HCT116 (cell line): Measurements from ENCODE around the gene C8A. TPM values are rescaled to one million over a fixed set of nuclear protein-coding genes. Genes with fewer than 3 reads are reported as not detected.

ENCODE experiments used
- ATAC-seq: fragments of 200-7000 bp; cut with Tn5 transposase; 2 replicates; pipeline ENCODE4 v1.9.1; 2020; ENCODE audit warnings: mild to moderate bottlenecking, moderate library complexity
- BruUV-seq: library from RNA; stranded (reverse); fragments of 400-500 nt; replicated peaks from 2 replicates; lab custom pipeline; 2021; lab: Mats Ljungman, UMichigan
- CTCF ChIA-PET: fragments of 300-600 bp; sonication (Branson Sonifier 250); formaldehyde crosslinking; loops from one replicate; lab custom pipeline; 2021; ENCODE audit warnings: antibody characterized with exemption; lab: Charles Lee
- POLR2A ChIA-PET: fragments of 300-600, 350-600 bp; sonication (Branson Sonifier 250); formaldehyde crosslinking; loops from one replicate; lab custom pipeline; 2021; ENCODE audit warnings: antibody characterized with exemption; lab: Charles Lee
- RAD21 ChIA-PET, 2 experiments: fragments of 300-600 bp; sonication (Branson Sonifier 250); formaldehyde crosslinking; loops; one replicate each; lab custom pipeline; 2023; ENCODE audit warnings: low total read pairs in 2 of 2; ENCODE audit not compliant: uncharacterized antibody in 2 of 2, unreplicated experiment in 2 of 2, low non-redundant PET in 1 of 2; lab: Charles Lee
- DNase-seq: peaks from one replicate; pipeline ENCODE4 v3.0.0-alpha.2; 2010; ENCODE audit warnings: low read depth, low spot score
- H2AFZ ChIP-seq: fragments of 200-600 bp; shearing (Covaris generic), sonication (generic); 2 replicates; pipeline ENCODE4 v1.6.1; 2017; ENCODE audit warnings: low read depth, mixed run types, mixed read lengths, antibody characterized with exemption, low read length; ENCODE audit not compliant: poor library complexity, severe bottlenecking
- H3K27ac ChIP-seq: 2 replicates; pipeline ENCODE4 v1.5.1; 2012; ENCODE audit warnings: low read depth, low read length
- H3K27me3 ChIP-seq: fragments of 200-600 bp; sonication (generic); 2 replicates; pipeline ENCODE4 v1.6.1; 2016; ENCODE audit warnings: mixed run types, low read length, mixed read lengths; ENCODE audit not compliant: insufficient read depth
- H3K36me3 ChIP-seq, 2 experiments: fragments of 200-500 bp in 1 of 2; fragments of 200-600 bp in 1 of 2; sonication (Bioruptor generic) in 1 of 2; sonication (generic) in 1 of 2; 2 replicates each; pipeline versions ENCODE4 v1.5.1 to v1.6.1; 2014 to 2016; ENCODE audit warnings: low read length in 2 of 2, inconsistent platforms in 1 of 2, mixed read lengths in 1 of 2, mixed run types in 1 of 2; ENCODE audit not compliant: insufficient read depth in 2 of 2, control insufficient read depth in 1 of 2
- H3K4me1 ChIP-seq, 2 experiments: fragments of 200-600 bp in 1 of 2; sonication (generic) in 1 of 2; 2 replicates each; pipeline versions ENCODE4 v1.5.1 to v1.6.1; 2012 to 2017; ENCODE audit warnings: low read length in 2 of 2, inconsistent platforms in 1 of 2, mild to moderate bottlenecking in 1 of 2, mixed read lengths in 1 of 2, mixed run types in 1 of 2, moderate library complexity in 1 of 2; ENCODE audit not compliant: insufficient read depth in 2 of 2, control insufficient read depth in 1 of 2
- H3K4me2 ChIP-seq: fragments of 200-600 bp; sonication (generic); 2 replicates; pipeline ENCODE4 v1.6.1; 2017; ENCODE audit warnings: mixed run types, low read length, mixed read lengths
- H3K4me3 ChIP-seq, 2 experiments: fragments of 200-600 bp in 1 of 2; sonication (generic) in 1 of 2; replicated peaks in 1 of 2; 2 replicates each; pipeline ENCODE4 v1.5.1; 2011 to 2016; ENCODE audit warnings: low read length in 2 of 2, control low read depth in 1 of 2, low read depth in 1 of 2, mild to moderate bottlenecking in 1 of 2, mixed read lengths in 1 of 2, mixed run types in 1 of 2
- H3K79me2 ChIP-seq: fragments of 200-600 bp; sonication (generic); 2 replicates; pipeline ENCODE4 v1.6.1; 2017; ENCODE audit warnings: mild to moderate bottlenecking, mixed run types, low read length, moderate library complexity, mixed read lengths; ENCODE audit not compliant: insufficient read depth
- H3K9ac ChIP-seq: fragments of 200-600 bp; sonication (generic); 2 replicates; pipeline ENCODE4 v1.6.1; 2016; ENCODE audit warnings: low read length, mixed read lengths
- H3K9me2 ChIP-seq: fragments of 200-600 bp; sonication (generic), shearing (Covaris generic); 2 replicates; pipeline ENCODE4 v1.6.1; 2017; ENCODE audit warnings: mixed run types, mild to moderate bottlenecking, moderate library complexity; ENCODE audit not compliant: insufficient read depth
- H3K9me3 ChIP-seq, 2 experiments: fragments of 200-500 bp in 1 of 2; fragments of 200-600 bp in 1 of 2; sonication (Bioruptor generic) in 1 of 2; sonication (generic) in 1 of 2; 2 replicates each; pipeline ENCODE4 v1.6.1; 2014 to 2017; ENCODE audit warnings: low read length in 2 of 2, mixed read lengths in 2 of 2, inconsistent platforms in 1 of 2, low read depth in 1 of 2, mild to moderate bottlenecking in 1 of 2, mixed run types in 1 of 2, moderate library complexity in 1 of 2; ENCODE audit not compliant: control insufficient read depth in 1 of 2, insufficient read depth in 1 of 2
- H4K20me1 ChIP-seq: fragments of 200-600 bp; sonication (generic), shearing (Covaris generic); 2 replicates; pipeline ENCODE4 v1.6.1; 2017; ENCODE audit warnings: mixed run types, mild to moderate bottlenecking, moderate library complexity; ENCODE audit not compliant: insufficient read depth
- CTCF ChIP-seq, 3 experiments: fragments of 200-600 bp in 1 of 3; sonication (generic) in 1 of 3; IDR thresholded peaks in 2 of 3; conservative IDR thresholded peaks in 1 of 3; 2 replicates each; pipeline ENCODE4 v1.5.1; 2012 to 2017; ENCODE audit warnings: low read depth in 2 of 3, low read length in 2 of 3, antibody characterized with exemption in 1 of 3, borderline replicate concordance in 1 of 3, control low read depth in 1 of 3, mild to moderate bottlenecking in 1 of 3, mixed read lengths in 1 of 3, mixed run types in 1 of 3, moderate library complexity in 1 of 3; ENCODE audit not compliant: insufficient read depth in 1 of 3
- EGR1 ChIP-seq: IDR thresholded peaks from 2 replicates; pipeline ENCODE4 v1.6.1; 2012; ENCODE audit warnings: low read depth
- ELF1 ChIP-seq: IDR thresholded peaks from 2 replicates; pipeline ENCODE4 v1.6.1; 2012; ENCODE audit warnings: low read depth, borderline replicate concordance
- EZH2phosphoT487 ChIP-seq: fragments of 200-600 bp; IDR thresholded peaks from 2 replicates; pipeline ENCODE4 v1.6.1; 2018; ENCODE audit warnings: antibody characterized with exemption, borderline replicate concordance
- JUND ChIP-seq: IDR thresholded peaks from 2 replicates; pipeline ENCODE4 v1.6.1; 2012
- MAX ChIP-seq: IDR thresholded peaks from 2 replicates; pipeline ENCODE4 v1.6.1; 2012
- POLR2A ChIP-seq: IDR thresholded peaks from 2 replicates; pipeline ENCODE4 v1.7.0; 2011; ENCODE audit warnings: borderline replicate concordance; ENCODE audit not compliant: insufficient read depth, insufficient read length; ENCODE audit errors: extremely low read depth
- POLR2AphosphoS5 ChIP-seq: IDR thresholded peaks from 2 replicates; pipeline ENCODE4 v1.6.1; 2011; ENCODE audit warnings: mild to moderate bottlenecking, low read depth, low read length, moderate library complexity
- RAD21 ChIP-seq: IDR thresholded peaks from 2 replicates; pipeline ENCODE4 v1.6.1; 2012; ENCODE audit warnings: low read depth, mild to moderate bottlenecking
- SP1 ChIP-seq: IDR thresholded peaks from 2 replicates; pipeline ENCODE4 v1.6.1; 2012; ENCODE audit warnings: low read depth
- SRF ChIP-seq: IDR thresholded peaks from 2 replicates; pipeline ENCODE4 v1.6.1; 2012; ENCODE audit warnings: low read depth
- ZFX ChIP-seq: fragments of 450-650 bp; IDR thresholded peaks from 2 replicates; pipeline ENCODE4 v1.6.1; 2017
- ZNF274 ChIP-seq: fragments of 200-500 bp; sonication (Bioruptor generic); IDR thresholded peaks from 2 replicates; pipeline ENCODE4 v1.6.1; 2014; ENCODE audit warnings: mild to moderate bottlenecking, low read depth, low read length, inconsistent platforms
- intact Hi-C: fragments of 100-400 bp; cut with micrococcal nuclease; formaldehyde crosslinking; loops from 2 replicates; pipeline ENCODE4 v1.10.0; 2022
- total RNA-seq: library from RNA; stranded (reverse); gene quantifications from one replicate; pipeline ENCODE4 v1.2.1, GENCODE V29; 2021; ENCODE audit not compliant: unreplicated experiment

C8A gene
- total RNA-seq, 1 experiment from 2014 or later, result 0.10 TPM

- Histone ChIP-seq H3K27ac (no peak overlapping the region), H3K36me3 (no peaks in the 10 kb centered on the region), H3K4me3 (no peak overlapping the region), H3K9me2 (no peaks in the 10 kb centered on the region), H3K9me3 (no peaks in the 10 kb centered on the region), H4K20me1 (no peaks in the 10 kb centered on the region), H3K27me3 (peaks cover 17% of the 10 kb centered on the region; the same call in 1 of the 2 replicates), H3K4me1 (no peaks in the 10 kb centered on the region), H3K79me2 (no peaks in the 10 kb centered on the region), H3K9ac (no peak overlapping the region), H2AFZ (no peak overlapping the region), H3K4me2 (no peak overlapping the region)
- no peak for ATAC-seq
- POLR2A ChIA-PET, result no interaction called here
- DNase-seq, result no peak
- RAD21 ChIA-PET, result no interaction called here
- no TSS peak for BruUV-seq
- CTCF ChIA-PET, result no interaction called here
- intact Hi-C loops, result no loop called here
- TF ChIP-seq CTCF (IDR thresholded peaks at IDR 0.05 in 2 of 3, conservative IDR thresholded peaks at IDR 0.05 in 1 of 3; ENCODE audit: borderline replicate concordance in 1 of 3, insufficient read depth in 1 of 3, low read depth in 2 of 3, low read length in 2 of 3) (no peak), EGR1 (no peak), JUND (no peak), POLR2A (no peak), SRF (no peak), RAD21 (no peak), MAX (no peak), ZFX (no peak), EZH2phosphoT487 (no peak), SP1 (no peak), ELF1 (no peak), POLR2AphosphoS5 (no peak), ZNF274 (no peak)
Measured at GRCh38 chr1:56844545-56845136, 10.0 kb upstream of the C8A start.
